ENCODE measurements around the gene HS3ST1.

The HS3ST1 gene

DNA sequence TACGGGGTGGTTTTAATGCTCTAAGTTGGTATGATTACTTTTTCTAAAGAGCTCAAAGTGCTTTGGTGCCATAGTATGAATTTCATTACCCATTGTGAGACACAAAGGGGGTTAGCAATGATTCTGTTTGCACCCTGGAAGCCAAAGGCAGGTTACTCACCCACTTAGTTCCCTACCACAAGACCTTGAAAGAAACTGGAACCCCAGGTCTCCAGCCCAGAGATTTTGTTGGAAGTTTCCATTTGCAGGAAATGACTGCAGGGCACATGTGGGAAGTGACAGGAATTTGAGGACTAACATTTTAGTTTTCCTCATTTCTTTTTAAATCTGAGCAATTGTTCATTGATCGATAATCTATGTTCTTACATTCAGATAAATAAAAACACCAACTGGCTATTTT is 1.8 kb upstream of the HS3ST1 start:
- Histone ChIP-seq H3K9ac (ENCODE audit: low read length) (no peak overlapping the region), H2AFZ (ENCODE audit: low read depth, low read length) (no peak overlapping the region), H3K4me1 (ENCODE audit: low read length) (no peaks in the 10 kb centered on the region; the same call in 1 of the 2 replicates), H4K20me1 (ENCODE audit: insufficient read depth, low read length) (no peaks in the 10 kb centered on the region), H3K36me3 (replicated peaks; ENCODE audit: low read depth, low read length) (no peaks in the 10 kb centered on the region), H3K27ac (ENCODE audit: low read length) (no peak overlapping the region), H3K4me3 (ENCODE audit: low read length) (no peak overlapping the region), H3K27me3 (ENCODE audit: low read depth, low read length) (no peaks in the 10 kb centered on the region), H3K79me2 (ENCODE audit: low read length) (no peaks in the 10 kb centered on the region), H3K4me2 (ENCODE audit: low read length) (no peak overlapping the region), H3K9me3 (ENCODE audit: insufficient read depth, low read length) (no peaks in the 10 kb centered on the region)
- TF ChIP-seq EZH2phosphoT487 (IDR thresholded peaks at IDR 0.05; ENCODE audit: low read depth), result no peak
- TF ChIP-seq, protein P1, sequence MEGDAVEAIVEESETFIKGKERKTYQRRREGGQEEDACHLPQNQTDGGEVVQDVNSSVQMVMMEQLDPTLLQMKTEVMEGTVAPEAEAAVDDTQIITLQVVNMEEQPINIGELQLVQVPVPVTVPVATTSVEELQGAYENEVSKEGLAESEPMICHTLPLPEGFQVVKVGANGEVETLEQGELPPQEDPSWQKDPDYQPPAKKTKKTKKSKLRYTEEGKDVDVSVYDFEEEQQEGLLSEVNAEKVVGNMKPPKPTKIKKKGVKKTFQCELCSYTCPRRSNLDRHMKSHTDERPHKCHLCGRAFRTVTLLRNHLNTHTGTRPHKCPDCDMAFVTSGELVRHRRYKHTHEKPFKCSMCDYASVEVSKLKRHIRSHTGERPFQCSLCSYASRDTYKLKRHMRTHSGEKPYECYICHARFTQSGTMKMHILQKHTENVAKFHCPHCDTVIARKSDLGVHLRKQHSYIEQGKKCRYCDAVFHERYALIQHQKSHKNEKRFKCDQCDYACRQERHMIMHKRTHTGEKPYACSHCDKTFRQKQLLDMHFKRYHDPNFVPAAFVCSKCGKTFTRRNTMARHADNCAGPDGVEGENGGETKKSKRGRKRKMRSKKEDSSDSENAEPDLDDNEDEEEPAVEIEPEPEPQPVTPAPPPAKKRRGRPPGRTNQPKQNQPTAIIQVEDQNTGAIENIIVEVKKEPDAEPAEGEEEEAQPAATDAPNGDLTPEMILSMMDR (IDR thresholded peaks at IDR 0.05; ENCODE audit: low read depth, low read length), result no peak

- no peaks in the 10 kb centered on the region for H3K9me3 ChIP-seq (ENCODE audit: insufficient read depth, low read length)
- no peak overlapping the region for H3K4me3 ChIP-seq (ENCODE audit: low read length)
- TF ChIP-seq, protein P1 (IDR thresholded peaks at IDR 0.05; ENCODE audit: low read depth, low read length), result no peak
- H3K9ac ChIP-seq (ENCODE audit: low read length), result no peak overlapping the region
- no peak overlapping the region for H2AFZ ChIP-seq (ENCODE audit: low read depth, low read length)
- H3K4me2 ChIP-seq (ENCODE audit: low read length), result no peak overlapping the region
- H3K27me3 ChIP-seq (ENCODE audit: low read depth, low read length), result no peaks in the 10 kb centered on the region
- H3K79me2 ChIP-seq (ENCODE audit: low read length), result no peaks in the 10 kb centered on the region
- no peak overlapping the region for H3K27ac ChIP-seq (ENCODE audit: low read length)
- H4K20me1 ChIP-seq (ENCODE audit: insufficient read depth, low read length), result no peaks in the 10 kb centered on the region
- no peaks in the 10 kb centered on the region for H3K36me3 ChIP-seq (replicated peaks; ENCODE audit: low read depth, low read length)
- no peaks in the 10 kb centered on the region for H3K4me1 ChIP-seq (ENCODE audit: low read length)
Measured at GRCh38 chr4:11429699-11430045, 978 bp upstream of the HS3ST1 start.

DNA sequence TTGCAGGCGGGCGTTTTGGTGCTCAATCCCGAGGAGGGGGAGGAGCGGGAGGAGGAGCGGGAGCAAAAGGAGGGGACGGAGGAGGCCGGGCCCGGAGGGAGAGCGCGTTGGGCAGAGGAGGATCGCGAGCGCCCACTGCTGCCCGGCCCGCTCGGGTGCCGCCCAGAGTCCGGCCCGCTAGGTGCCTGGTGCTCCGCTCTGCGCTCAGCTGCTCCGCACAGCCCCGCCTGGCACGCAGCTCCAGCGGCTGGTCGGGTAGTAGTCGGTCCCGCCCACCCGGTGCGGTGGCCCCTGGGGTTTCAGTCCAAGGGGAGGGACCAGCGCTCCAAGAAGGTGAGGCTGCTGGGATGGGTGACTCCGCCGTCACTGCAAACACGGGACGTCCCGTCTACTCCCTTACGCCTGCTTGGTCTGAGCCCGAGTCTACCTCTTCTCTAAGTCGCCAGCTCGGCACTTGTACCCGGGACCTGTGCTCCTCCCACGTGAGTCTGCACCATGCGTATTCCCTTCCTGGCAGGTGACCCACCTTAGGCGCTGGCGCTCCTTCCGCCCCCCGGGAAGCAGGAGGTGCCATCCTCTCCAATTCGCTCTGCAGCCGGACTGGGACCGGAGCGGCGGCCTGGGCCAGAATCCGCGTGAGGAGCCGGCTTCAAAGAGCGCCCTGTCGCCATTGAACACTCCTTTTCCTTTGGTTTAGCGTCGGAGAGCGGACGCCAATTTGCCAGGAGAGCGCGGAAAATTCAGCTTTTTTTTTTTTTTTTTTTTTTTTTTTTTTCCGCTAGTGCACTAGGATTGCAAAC is 405 bp upstream of the HS3ST1 start:
- Histone ChIP-seq H3K36me3 (replicated peaks; ENCODE audit: low read depth, low read length) (no peaks in the 10 kb centered on the region), H3K4me1 (ENCODE audit: low read length) (no peaks in the 10 kb centered on the region), H3K4me3 (ENCODE audit: low read length) (no peak overlapping the region), H3K27ac (ENCODE audit: low read length) (no peak overlapping the region), H3K9me3 (ENCODE audit: insufficient read depth, low read length) (no peaks in the 10 kb centered on the region), H3K27me3 (ENCODE audit: low read depth, low read length) (no peaks in the 10 kb centered on the region), H2AFZ (ENCODE audit: low read depth, low read length) (no peak overlapping the region), H3K79me2 (ENCODE audit: low read length) (no peaks in the 10 kb centered on the region), H3K9ac (ENCODE audit: low read length) (no peak overlapping the region), H3K4me2 (ENCODE audit: low read length) (no peak overlapping the region), H4K20me1 (ENCODE audit: insufficient read depth, low read length) (no peaks in the 10 kb centered on the region)
- TF ChIP-seq, protein P1 (IDR thresholded peaks at IDR 0.05; ENCODE audit: low read depth, low read length), result no peak
- TF ChIP-seq EZH2phosphoT487 (IDR thresholded peaks at IDR 0.05; ENCODE audit: low read depth), result no peak

DNA sequence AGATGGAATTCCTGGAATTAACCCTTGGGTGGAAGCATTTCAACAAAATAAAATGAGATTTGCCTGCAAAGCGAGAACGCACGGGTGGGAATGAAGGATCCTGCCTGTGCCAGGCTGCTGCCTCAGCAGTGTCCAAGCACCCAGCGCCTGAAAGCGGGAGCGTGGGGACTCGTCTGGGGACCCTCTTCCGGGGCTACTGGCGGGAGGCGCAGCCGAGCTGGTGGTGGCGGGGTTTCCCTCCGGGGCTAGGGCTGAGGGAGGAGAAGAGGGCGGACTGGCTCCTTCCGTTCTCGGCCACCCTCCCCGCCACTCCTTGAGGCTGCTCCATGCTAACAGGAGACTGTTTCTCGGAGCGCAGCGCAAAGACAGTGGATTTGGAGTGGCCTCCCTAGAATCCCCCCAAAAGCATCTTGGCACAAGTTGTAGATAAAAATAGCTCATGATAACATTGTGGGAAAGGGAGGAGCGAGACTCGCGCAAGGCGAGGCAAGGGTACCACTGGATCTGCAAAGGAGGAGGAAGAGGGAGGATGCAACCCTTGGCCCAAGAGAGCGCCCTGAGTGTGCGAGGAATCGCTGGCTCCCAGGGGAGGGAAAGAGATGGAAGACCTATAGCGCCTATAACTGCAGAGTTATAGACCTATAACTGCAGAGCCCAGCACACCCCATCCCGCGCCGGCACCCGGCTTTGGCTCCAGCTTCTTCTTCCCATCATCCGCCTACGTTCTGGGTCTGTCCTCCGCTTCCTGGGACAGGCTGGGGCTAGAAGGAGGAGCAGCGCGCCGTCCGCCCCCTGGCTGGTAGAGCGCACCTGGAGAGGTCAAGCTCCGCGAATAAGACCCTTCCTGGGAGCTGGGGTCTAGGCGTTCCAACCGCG is 1.3 kb downstream of the HS3ST1 start:
- Histone ChIP-seq H3K27ac (ENCODE audit: low read length) (no peak overlapping the region), H3K9ac (ENCODE audit: low read length) (no peak overlapping the region), H3K36me3 (replicated peaks; ENCODE audit: low read depth, low read length) (no peaks in the 10 kb centered on the region), H3K4me2 (ENCODE audit: low read length) (no peak overlapping the region), H3K9me3 (ENCODE audit: insufficient read depth, low read length) (no peaks in the 10 kb centered on the region), H3K4me1 (ENCODE audit: low read length) (no peaks in the 10 kb centered on the region), H3K27me3 (ENCODE audit: low read depth, low read length) (no peaks in the 10 kb centered on the region), H3K79me2 (ENCODE audit: low read length) (no peaks in the 10 kb centered on the region), H2AFZ (ENCODE audit: low read depth, low read length) (no peak overlapping the region), H3K4me3 (ENCODE audit: low read length) (no peak overlapping the region), H4K20me1 (ENCODE audit: insufficient read depth, low read length) (no peaks in the 10 kb centered on the region)
- TF ChIP-seq EZH2phosphoT487 (IDR thresholded peaks at IDR 0.05; ENCODE audit: low read depth), result no peak
- TF ChIP-seq, protein P1 (IDR thresholded peaks at IDR 0.05; ENCODE audit: low read depth, low read length), result no peak

Measured in OCI-LY3 (cell line).